HEK293 (cell line): Measurements from ENCODE around the gene MESD.

Source experiments
- AEBP2 ChIP-seq: fragments of 450-650 bp; formaldehyde crosslinking; IDR thresholded peaks from 2 replicates; pipeline ENCODE4 v1.5.1; 2016; ENCODE audit warnings: missing biosample characterization, missing genetic modification characterization, borderline replicate concordance
- ATF2 ChIP-seq: fragments of 450-650 bp; formaldehyde crosslinking; IDR thresholded peaks from 2 replicates; pipeline ENCODE4 v1.5.1; 2016; ENCODE audit warnings: missing biosample characterization, missing genetic modification characterization, low read depth
- BCL11A ChIP-seq: fragments of 450-650 bp; formaldehyde crosslinking; IDR thresholded peaks from 2 replicates; pipeline ENCODE4 v1.5.1; 2016; ENCODE audit warnings: low read depth, missing biosample characterization, missing genetic modification characterization
- CTCF ChIP-seq: fragments of 450-650 bp; formaldehyde crosslinking; IDR thresholded peaks from 2 replicates; pipeline ENCODE4 v1.5.1; 2016; ENCODE audit warnings: missing biosample characterization, missing genetic modification characterization
- ELK4 ChIP-seq: IDR thresholded peaks from 2 replicates; pipeline ENCODE4 v1.6.1; 2011; ENCODE audit warnings: mild to moderate bottlenecking, low read depth, low read length, borderline replicate concordance
- KLF1 ChIP-seq: fragments of 450-650 bp; formaldehyde crosslinking; IDR thresholded peaks from 2 replicates; pipeline ENCODE4 v1.5.1; 2016; ENCODE audit warnings: missing biosample characterization, missing genetic modification characterization
- MYNN ChIP-seq: fragments of 450-650 bp; formaldehyde crosslinking; IDR thresholded peaks from 2 replicates; pipeline ENCODE4 v1.5.1; 2016; ENCODE audit warnings: missing biosample characterization, missing genetic modification characterization, borderline replicate concordance
- OVOL3 ChIP-seq: fragments of 450-650 bp; formaldehyde crosslinking; IDR thresholded peaks from 2 replicates; pipeline ENCODE4 v1.5.1; 2016; ENCODE audit warnings: missing biosample characterization, missing genetic modification characterization
- PBX3 ChIP-seq: sonication (generic); formaldehyde crosslinking; IDR thresholded peaks from 2 replicates; pipeline ENCODE4 v1.8.1; 2022; ENCODE audit warnings: mild to moderate bottlenecking, moderate library complexity, missing genetic modification reagents
- ZBTB26 ChIP-seq: fragments of 450-650 bp; formaldehyde crosslinking; optimal IDR thresholded peaks from 2 replicates; pipeline ENCODE3; 2016; ENCODE audit warnings: missing biosample characterization, mild to moderate bottlenecking, missing genetic modification characterization
- ZEB2 ChIP-seq: fragments of 450-650 bp; formaldehyde crosslinking; IDR thresholded peaks from 2 replicates; pipeline ENCODE4 v1.5.1; 2016; ENCODE audit warnings: missing biosample characterization, missing genetic modification characterization
- ZFP37 ChIP-seq: fragments of 450-650 bp; formaldehyde crosslinking; IDR thresholded peaks from 2 replicates; pipeline ENCODE4 v1.5.1; 2016; ENCODE audit warnings: missing biosample characterization, missing genetic modification characterization
- ZNF10 ChIP-seq: fragments of 450-650 bp; formaldehyde crosslinking; IDR thresholded peaks from 2 replicates; pipeline ENCODE4 v1.5.1; 2017; ENCODE audit warnings: missing biosample characterization, missing genetic modification characterization
- ZNF2 ChIP-seq: fragments of 450-650 bp; formaldehyde crosslinking; IDR thresholded peaks from 2 replicates; pipeline ENCODE4 v1.5.1; 2016; ENCODE audit warnings: missing biosample characterization, missing genetic modification characterization
- ZNF404 ChIP-seq: fragments of 450-650 bp; formaldehyde crosslinking; IDR thresholded peaks from 2 replicates; pipeline ENCODE4 v1.5.1; 2017; ENCODE audit warnings: missing biosample characterization, missing genetic modification characterization
- ZNF473 ChIP-seq: fragments of 450-650 bp; formaldehyde crosslinking; IDR thresholded peaks from 2 replicates; pipeline ENCODE4 v1.5.1; 2017; ENCODE audit warnings: missing biosample characterization, missing genetic modification characterization
- ZNF488 ChIP-seq: fragments of 450-650 bp; formaldehyde crosslinking; IDR thresholded peaks from 2 replicates; pipeline ENCODE4 v1.5.1; 2016; ENCODE audit warnings: missing biosample characterization, missing genetic modification characterization
- ZNF544 ChIP-seq: fragments of 450-650 bp; formaldehyde crosslinking; IDR thresholded peaks from 2 replicates; pipeline ENCODE4 v1.5.0; 2017; ENCODE audit warnings: missing biosample characterization, missing genetic modification characterization
- ZNF580 ChIP-seq: fragments of 450-650 bp; formaldehyde crosslinking; IDR thresholded peaks from 2 replicates; pipeline ENCODE4 v1.5.1; 2016; ENCODE audit warnings: missing biosample characterization, missing genetic modification characterization
- ZNF600 ChIP-seq: fragments of 450-650 bp; formaldehyde crosslinking; IDR thresholded peaks from 2 replicates; pipeline ENCODE4 v1.5.1; 2016; ENCODE audit warnings: missing biosample characterization, missing genetic modification characterization
- ZNF621 ChIP-seq: fragments of 450-650 bp; formaldehyde crosslinking; IDR thresholded peaks from 2 replicates; pipeline ENCODE4 v1.5.1; 2017; ENCODE audit warnings: missing biosample characterization, missing genetic modification characterization
- ZNF624 ChIP-seq: fragments of 450-650 bp; formaldehyde crosslinking; IDR thresholded peaks from 2 replicates; pipeline ENCODE4 v1.5.1; 2017; ENCODE audit warnings: missing biosample characterization, missing genetic modification characterization
- ZNF645 ChIP-seq: fragments of 450-650 bp; formaldehyde crosslinking; IDR thresholded peaks from 2 replicates; pipeline ENCODE4; 2016; ENCODE audit warnings: missing biosample characterization, missing genetic modification characterization
- ZNF747 ChIP-seq: fragments of 450-650 bp; formaldehyde crosslinking; IDR thresholded peaks from 2 replicates; pipeline ENCODE4 v1.5.1; 2016; ENCODE audit warnings: missing biosample characterization, missing genetic modification characterization
- ZNF837 ChIP-seq: fragments of 450-650 bp; formaldehyde crosslinking; IDR thresholded peaks from 2 replicates; pipeline ENCODE4 v1.5.1; 2016; ENCODE audit warnings: missing biosample characterization, missing genetic modification characterization
- ZSCAN18 ChIP-seq: fragments of 450-650 bp; formaldehyde crosslinking; IDR thresholded peaks from 2 replicates; pipeline ENCODE4 v1.5.1; 2016; ENCODE audit warnings: missing biosample characterization, missing genetic modification characterization

MESD gene

GRCh38 chr15:80989518-80990478 is at the start of gene MESD (continued):
- TF ChIP-seq ZSCAN18 (tag by site-specific recombination) (no peak), ZNF645 (tag by site-specific recombination) (no peak), ZNF10 (tag by site-specific recombination) (no peak), ELK4 (no peak), ZNF473 (no peak), ZNF2 (peak; percentile 81), ATF2 (no peak), BCL11A (tag by site-specific recombination) (peak; percentile 8; the same call in 1 of the 2 replicates), ZNF837 (tag by site-specific recombination) (no peak), ZNF600 (tag by site-specific recombination) (peak; percentile 49), ZNF404 (tag by site-specific recombination) (no peak), CTCF (tag by site-specific recombination) (peak; percentile 42), ZNF621 (tag by site-specific recombination) (no peak), OVOL3 (tag by site-specific recombination) (peak; percentile 71), MYNN (no peak), ZNF580 (tag by site-specific recombination) (peak; percentile 34; the same call in 1 of the 2 replicates), ZNF544 (no peak), AEBP2 (tag by site-specific recombination) (no peak), ZEB2 (tag by site-specific recombination) (peak; percentile 60; the same call in 1 of the 2 replicates), PBX3 (CRISPR knock-in tag) (peak; percentile 74; the same call in 1 of the 2 replicates), ZNF624 (tag by site-specific recombination) (no peak), ZBTB26 (tag by site-specific recombination) (peak; percentile 98), ZNF488 (tag by site-specific recombination) (no peak), ZNF747 (no peak), ZFP37 (tag by site-specific recombination) (peak; percentile 88; the same call in 1 of the 2 replicates), KLF1 (peak; percentile 69; the same call in 1 of the 2 replicates)
